ENCODE data around the gene SMCO3.

Gene SMCO3

GRCh38 chr12:14810167-14810952, 3.6 kb downstream of the SMCO3 start:
- FAIRE-seq, result no peak
- TF ChIP-seq POLR2A (IDR thresholded peaks at IDR 0.05; ENCODE audit: low read depth, low read length), result no peak
- no peak for DNase-seq (ENCODE audit: insufficient read length, low spot score)

GRCh38 chr12:14803830-14804160, 10.2 kb downstream of the SMCO3 start:
- no peak for FAIRE-seq
- no peak for TF ChIP-seq POLR2A (IDR thresholded peaks at IDR 0.05; ENCODE audit: low read depth, low read length)
- DNase-seq (ENCODE audit: insufficient read length, low spot score), result no peak

GRCh38 chr12:14803011-14803829, 10.8 kb downstream of the SMCO3 start, which contains the start of the genes C12orf60 and WBP11:
Gene C12orf60 (plus strand): TSS chr12:14803670. CDS start chr12:14822936, 19,266 bp downstream.
Gene WBP11 (minus strand): TSS chr12:14803478. CDS start chr12:14801383, 2,095 bp downstream.
- peak; percentile 69 for TF ChIP-seq POLR2A (IDR thresholded peaks at IDR 0.05; ENCODE audit: low read depth, low read length)
- DNase-seq (ENCODE audit: insufficient read length, low spot score) (peak; percentile 79), FAIRE-seq (peak; percentile 99)

- DNase-seq (ENCODE audit: insufficient read length, low spot score) (no peak), FAIRE-seq (no peak)
- no peak for TF ChIP-seq POLR2A (IDR thresholded peaks at IDR 0.05; ENCODE audit: low read depth, low read length)
Measured at GRCh38 chr12:14802721-14803010, 11.3 kb downstream of the SMCO3 start.

GRCh38 chr12:14802247-14802646, 11.7 kb downstream of the SMCO3 start:
- FAIRE-seq, result no peak
- no peak for TF ChIP-seq POLR2A (IDR thresholded peaks at IDR 0.05; ENCODE audit: low read depth, low read length)

GRCh38 chr12:14795028-14795448, 18.9 kb downstream of the SMCO3 start:
- TF ChIP-seq POLR2A (IDR thresholded peaks at IDR 0.05; ENCODE audit: low read depth, low read length), result no peak
- FAIRE-seq, result no peak
- DNase-seq (ENCODE audit: insufficient read length, low spot score), result no peak

More at GRCh38 chr12:14802247-14802646, 11.7 kb downstream of the SMCO3 start:
- DNase-seq (ENCODE audit: insufficient read length, low spot score), result no peak

- no peak for TF ChIP-seq POLR2A (IDR thresholded peaks at IDR 0.05; ENCODE audit: low read depth, low read length)
- FAIRE-seq, result no peak
- no peak for DNase-seq (ENCODE audit: insufficient read length, low spot score)
Measured at GRCh38 chr12:14785568-14785967, 28.4 kb downstream of the SMCO3 start.

- FAIRE-seq (no peak), DNase-seq (ENCODE audit: insufficient read length, low spot score) (no peak)
- TF ChIP-seq POLR2A (IDR thresholded peaks at IDR 0.05; ENCODE audit: low read depth, low read length), result no peak
Measured at GRCh38 chr12:14784471-14784870, 29.5 kb downstream of the SMCO3 start.

- no peak for TF ChIP-seq POLR2A (IDR thresholded peaks at IDR 0.05; ENCODE audit: low read depth, low read length)
- no peak for FAIRE-seq
- DNase-seq (ENCODE audit: insufficient read length, low spot score), result no peak
Measured at GRCh38 chr12:14782756-14783155, 31.2 kb downstream of the SMCO3 start.

- FAIRE-seq, result no peak
- no peak for DNase-seq (ENCODE audit: insufficient read length, low spot score)
- TF ChIP-seq POLR2A (IDR thresholded peaks at IDR 0.05; ENCODE audit: low read depth, low read length), result no peak
Measured at GRCh38 chr12:14781563-14781962, 32.4 kb downstream of the SMCO3 start.

- no peak for TF ChIP-seq POLR2A (IDR thresholded peaks at IDR 0.05; ENCODE audit: low read depth, low read length)
- peak; percentile 75 for FAIRE-seq
Measured at GRCh38 chr12:14780859-14781258, 33.1 kb downstream of the SMCO3 start.

GRCh38 chr12:14779834-14780233, 34.1 kb downstream of the SMCO3 start:
- FAIRE-seq (no peak), DNase-seq (ENCODE audit: insufficient read length, low spot score) (no peak)
- no peak for TF ChIP-seq POLR2A (IDR thresholded peaks at IDR 0.05; ENCODE audit: low read depth, low read length)

More at GRCh38 chr12:14780859-14781258, 33.1 kb downstream of the SMCO3 start:
- no peak for DNase-seq (ENCODE audit: insufficient read length, low spot score)

- DNase-seq (ENCODE audit: insufficient read length, low spot score) (no peak), FAIRE-seq (no peak)
- no peak for TF ChIP-seq POLR2A (IDR thresholded peaks at IDR 0.05; ENCODE audit: low read depth, low read length)
Measured at GRCh38 chr12:14777271-14777670, 36.7 kb downstream of the SMCO3 start.

- DNase-seq (ENCODE audit: insufficient read length, low spot score) (no peak), FAIRE-seq (peak; percentile 23)
- TF ChIP-seq POLR2A (IDR thresholded peaks at IDR 0.05; ENCODE audit: low read depth, low read length), result no peak
Measured at GRCh38 chr12:14776236-14776961, 37.6 kb downstream of the SMCO3 start.

Measured in H54 (cell line).